H1 (cell line): Measurements from ENCODE around the gene KRTAP5-8. TPM values are rescaled to one million over a fixed set of nuclear protein-coding genes. Genes with fewer than 3 reads are reported as not detected.
"Not testable (repeated sequence)": the region's sequence is repeated elsewhere in the genome, so short reads cannot be mapped to it uniquely, and the experiment has no call there.

Experiments
- CTCF ChIA-PET: fragments of 300-600 bp; sonication (Branson Sonifier 250); formaldehyde crosslinking; loops from one replicate; lab custom pipeline; 2021; ENCODE audit not compliant: partially characterized antibody; lab: Charles Lee
- POLR2A ChIA-PET: fragments of 300-600 bp; sonication (Branson Sonifier 250); formaldehyde crosslinking; loops from one replicate; lab custom pipeline; 2021; ENCODE audit warnings: inconsistent platforms; ENCODE audit not compliant: partially characterized antibody; lab: Charles Lee
- DNase-seq, 2 experiments: peaks; one replicate each; pipeline versions ENCODE4 v3.0.0 to v3.0.0-alpha.2; 2010 to 2022; ENCODE audit warnings: low spot score in 2 of 2, low read depth in 1 of 2, mixed read lengths in 1 of 2
- FAIRE-seq: peaks from 2 replicates; lab custom pipeline; 2011; peaks lifted over from hg19 to GRCh38; lab: Jason Lieb, UNC
- H2AFZ ChIP-seq: 2 replicates; pipeline ENCODE4 v1.8.1; 2012; ENCODE audit warnings: low read length, inconsistent platforms
- H2AK5ac ChIP-seq: 2 replicates; pipeline ENCODE4 v1.6.1; 2013; ENCODE audit warnings: low read depth, low read length
- H2BK120ac ChIP-seq: replicated peaks from 2 replicates; pipeline ENCODE3; 2013; ENCODE audit warnings: low read depth, low read length, inconsistent platforms
- H2BK12ac ChIP-seq: 2 replicates; pipeline ENCODE4 v1.6.1; 2013; ENCODE audit warnings: low read depth, low read length
- H2BK15ac ChIP-seq: 2 replicates; pipeline ENCODE4 v1.6.1; 2013; ENCODE audit warnings: low read length
- H2BK20ac ChIP-seq: 2 replicates; pipeline ENCODE4 v1.6.1; 2013; ENCODE audit warnings: low read length
- H2BK5ac ChIP-seq: 2 replicates; pipeline ENCODE4 v1.6.1; 2013; ENCODE audit warnings: low read depth, low read length
- H3K14ac ChIP-seq: 2 replicates; pipeline ENCODE4 v1.6.1; 2013; ENCODE audit warnings: inconsistent platforms; ENCODE audit not compliant: insufficient read length
- H3K18ac ChIP-seq: 2 replicates; pipeline ENCODE4 v1.6.1; 2013; ENCODE audit warnings: low read length; ENCODE audit errors: extremely low read depth
- H3K23ac ChIP-seq: 2 replicates; pipeline ENCODE4 v1.6.1; 2013; ENCODE audit warnings: inconsistent platforms; ENCODE audit not compliant: insufficient read length
- H3K23me2 ChIP-seq: 2 replicates; pipeline ENCODE4 v1.6.1; 2013; ENCODE audit warnings: low read depth, low read length
- H3K27ac ChIP-seq: 2 replicates; pipeline ENCODE4 v1.6.1; 2011; ENCODE audit warnings: low read depth, low read length, inconsistent platforms
- H3K27me3 ChIP-seq, 4 experiments: replicated peaks in 1 of 4; 1 replicate in 1 of 4; 2 replicates in 3 of 4; pipeline versions ENCODE4 v1.6.1 to v1.8.1; 2011 to 2013; ENCODE audit warnings: low read length in 3 of 4, mild to moderate bottlenecking in 3 of 4, inconsistent platforms in 2 of 4, mixed read lengths in 2 of 4, moderate library complexity in 1 of 4; ENCODE audit not compliant: control insufficient read depth in 3 of 4, insufficient read depth in 3 of 4; ENCODE audit errors: extremely low read depth in 1 of 4
- H3K36me3 ChIP-seq, 4 experiments: 2 replicates each; pipeline versions ENCODE4 v1.6.1 to v1.8.1; 2011 to 2013; ENCODE audit warnings: mild to moderate bottlenecking in 4 of 4, low read length in 3 of 4, moderate library complexity in 2 of 4, control low read depth in 1 of 4, inconsistent platforms in 1 of 4; ENCODE audit not compliant: insufficient read depth in 4 of 4, control insufficient read depth in 2 of 4
- H3K4ac ChIP-seq: replicated peaks from 2 replicates; pipeline ENCODE3; 2013; ENCODE audit warnings: low read length, low read depth, mixed read lengths, inconsistent platforms; ENCODE audit not compliant: insufficient read length
- H3K4me1 ChIP-seq, 4 experiments: replicated peaks in 1 of 4; 1 replicate in 1 of 4; 2 replicates in 3 of 4; pipeline versions ENCODE4 v1.6.1 to v1.8.1; 2011 to 2013; ENCODE audit warnings: low read length in 3 of 4, inconsistent platforms in 2 of 4, mixed read lengths in 1 of 4; ENCODE audit not compliant: insufficient read depth in 4 of 4, control insufficient read depth in 3 of 4
- H3K4me2 ChIP-seq, 2 experiments: 2 replicates each; pipeline versions ENCODE4 v1.6.1 to v1.8.1; 2011 to 2013; ENCODE audit warnings: low read depth in 2 of 2, low read length in 2 of 2, control low read depth in 1 of 2, inconsistent platforms in 1 of 2, mild to moderate bottlenecking in 1 of 2; ENCODE audit not compliant: insufficient read depth in 1 of 2
- H3K4me3 ChIP-seq, 4 experiments: fragments of 200-600, 300-600 bp in 1 of 4; sonication (generic), shearing (Covaris generic), sonication (Bioruptor Twin) in 1 of 4; 2 replicates each; pipeline versions ENCODE4 v1.5.1 to v1.8.1; 2011 to 2016; ENCODE audit warnings: low read length in 4 of 4, low read depth in 3 of 4, control low read depth in 2 of 4, inconsistent platforms in 2 of 4, mild to moderate bottlenecking in 2 of 4, mixed read lengths in 1 of 4, moderate library complexity in 1 of 4; ENCODE audit not compliant: insufficient read depth in 2 of 4; ENCODE audit errors: extremely low read depth in 1 of 4
- H3K56ac ChIP-seq: replicated peaks from 2 replicates; pipeline ENCODE3; 2013; ENCODE audit warnings: low read depth, mild to moderate bottlenecking, mixed read lengths, low read length, inconsistent platforms; ENCODE audit not compliant: insufficient read length
- H3K79me1 ChIP-seq: 2 replicates; pipeline ENCODE4 v1.6.1; 2013; ENCODE audit warnings: low read depth, low read length, control low read depth
- H3K79me2 ChIP-seq, 2 experiments: 2 replicates each; pipeline versions ENCODE4 v1.6.1 to v1.8.1; 2012 to 2013; ENCODE audit warnings: low read length in 2 of 2, mild to moderate bottlenecking in 2 of 2, inconsistent platforms in 1 of 2; ENCODE audit not compliant: insufficient read depth in 2 of 2, control insufficient read depth in 1 of 2
- H3K9ac ChIP-seq, 4 experiments: replicated peaks in 1 of 4; 1 replicate in 1 of 4; 2 replicates in 3 of 4; pipeline versions ENCODE4 v1.6.1 to v1.8.1; 2011 to 2013; ENCODE audit warnings: low read depth in 3 of 4, low read length in 3 of 4, control low read depth in 2 of 4, mild to moderate bottlenecking in 2 of 4, moderate library complexity in 2 of 4, inconsistent platforms in 1 of 4; ENCODE audit errors: extremely low read depth in 1 of 4
- H3K9me3 ChIP-seq, 2 experiments: 2 replicates each; pipeline versions ENCODE4 v1.6.1 to v1.8.1; 2012 to 2013; ENCODE audit warnings: mild to moderate bottlenecking in 2 of 2, moderate library complexity in 2 of 2, control low read depth in 1 of 2, inconsistent platforms in 1 of 2, low read depth in 1 of 2, low read length in 1 of 2, mixed read lengths in 1 of 2; ENCODE audit not compliant: insufficient read depth in 2 of 2
- H4K20me1 ChIP-seq, 2 experiments: replicated peaks in 1 of 2; 2 replicates each; pipeline versions ENCODE3 to v1.8.1; 2011 to 2013; ENCODE audit warnings: inconsistent platforms in 2 of 2, low read length in 2 of 2, mild to moderate bottlenecking in 1 of 2; ENCODE audit not compliant: insufficient read depth in 2 of 2, control insufficient read depth in 1 of 2
- H4K5ac ChIP-seq: 2 replicates; pipeline ENCODE4 v1.6.1; 2013; ENCODE audit warnings: low read length, low read depth, mixed read lengths, inconsistent platforms; ENCODE audit not compliant: insufficient read length
- H4K8ac ChIP-seq: 2 replicates; pipeline ENCODE4 v1.8.0; 2013; ENCODE audit warnings: mild to moderate bottlenecking, moderate library complexity, low read length, inconsistent platforms; ENCODE audit not compliant: insufficient read depth; ENCODE audit errors: extremely low read depth
- H4K91ac ChIP-seq: replicated peaks from 2 replicates; pipeline ENCODE3; 2013; ENCODE audit warnings: low read length, mixed read lengths, inconsistent platforms; ENCODE audit not compliant: insufficient read length
- WGBS, 2 experiments: shearing (Covaris generic) in 1 of 2; methylation state at CpG; one replicate each; pipeline versions ENCODE4 v1.1.6 to v1.1.7; 2013 to 2015; ENCODE audit warnings: low lambda C conversion rate in 2 of 2, mixed read lengths in 2 of 2, inconsistent platforms in 1 of 2, low coverage in 1 of 2, missing lambda C conversion rate in 1 of 2; ENCODE audit not compliant: insufficient replicate concordance in 2 of 2, insufficient coverage in 1 of 2, insufficient read length in 1 of 2; ENCODE audit errors: extremely low coverage in 1 of 2, missing lambda C conversion rate in 1 of 2; 5-methylcytosine and 5-hydroxymethylcytosine counted together
- polyA plus RNA-seq, 7 experiments: library from polyadenylated mRNA; depleted of rRNA in 3 of 7; stranded (reverse) in 5 of 7; unstranded in 2 of 7; fragments of >200 nt in 5 of 7; fragments of 200-250 nt in 2 of 7; gene quantifications; 1 replicate in 5 of 7; 2 replicates in 1 of 7; 4 replicates in 1 of 7; pipeline versions ENCODE4 v1.2.1 to v1.2.3, GENCODE V29; 2011 to 2013; ENCODE audit warnings: missing spikeins in 2 of 7, mixed read lengths in 2 of 7
- total RNA-seq: library from RNA; stranded (reverse); fragmentation: NEBNext Ultra II Directional; extraction: Animal tissue kit (Norgen Biotek cat#: 25700); gene quantifications from 2 replicates; pipeline ENCODE4 v1.2.1, GENCODE V29; 2021

Gene KRTAP5-8
- total and polyA plus RNA-seq, 2 of the 8 experiments (the other 6 are each of a cell fraction or from before 2014, with no cell fraction given): not detected

DNA sequence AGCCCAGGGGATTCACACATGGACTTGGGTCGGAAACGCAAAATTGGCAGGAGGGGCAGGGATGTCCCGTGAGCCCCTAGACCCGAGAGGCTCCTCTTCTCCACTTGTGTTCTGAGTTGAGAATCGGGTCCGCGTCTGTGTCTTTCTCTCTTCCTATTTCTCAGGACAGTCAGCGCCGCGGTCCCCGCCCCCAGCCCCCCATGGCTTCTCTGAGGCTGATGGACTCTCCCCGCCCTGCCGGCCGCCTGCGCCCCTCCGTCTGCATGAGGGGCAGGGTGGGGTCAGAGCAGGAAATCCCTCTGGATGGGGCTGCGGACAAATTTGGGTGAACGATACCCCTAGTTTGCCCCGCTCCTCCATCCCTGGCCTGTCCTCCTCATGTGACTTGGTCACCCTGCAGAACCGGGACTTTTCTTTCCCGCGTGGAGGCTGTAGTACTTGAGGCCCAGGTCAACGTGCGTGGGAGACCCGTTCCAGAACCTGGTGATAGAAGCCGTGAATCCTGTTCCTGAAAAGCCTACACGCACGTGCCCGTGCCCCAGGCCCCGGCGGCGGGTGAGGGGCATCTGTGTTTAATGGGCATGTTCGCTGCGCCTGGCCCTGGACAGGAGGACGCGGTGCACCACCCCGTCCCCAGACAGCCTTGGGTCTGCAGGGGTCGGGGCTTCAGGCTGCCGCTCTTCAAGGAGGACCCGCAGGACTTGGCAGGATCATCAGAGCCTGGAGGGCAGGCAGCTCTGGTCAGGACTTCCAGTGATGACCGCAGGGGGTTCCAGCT, 39.1 kb downstream of the KRTAP5-8 start:
- H4K91ac ChIP-seq, H3K4me2 ChIP-seq, H2BK5ac ChIP-seq, DNase-seq, H3K23me2 ChIP-seq, H3K9ac ChIP-seq, H3K4me1 ChIP-seq, H3K4me3 ChIP-seq, H3K18ac ChIP-seq, H3K79me2 ChIP-seq, H3K56ac ChIP-seq, H3K9me3 ChIP-seq, H3K14ac ChIP-seq, H4K20me1 ChIP-seq, H3K23ac ChIP-seq, H4K5ac ChIP-seq, POLR2A ChIA-PET, H4K8ac ChIP-seq, H3K79me1 ChIP-seq, H3K4ac ChIP-seq, H2BK20ac ChIP-seq, H2AFZ ChIP-seq, H3K27me3 ChIP-seq, H2BK15ac ChIP-seq, H2BK120ac ChIP-seq, H3K36me3 ChIP-seq, H3K27ac ChIP-seq, FAIRE-seq: not testable (repeated sequence)
- Histone ChIP-seq H2BK12ac (0 out of 2 replicates have a peak overlapping the region, but pooled peaks have one; percentile 92), H2AK5ac (peak overlapping the region; percentile 97; the same call in 1 of the 2 replicates)
- CTCF ChIA-PET: interaction anchor here (1.0 to 5.4 kb wide), 2 partner anchors 12 to 13 kb away, joined by 4 to 37 read pairs; partner anchors contain the start of gene KRTAP5-10
- WGBS, 2 experiments: 91% methylated on average over 32 of the region's 41 CpGs; no CpG with 5 or more reads in 1 of the 2 experiments
